Ascending aorta (tissue), 2 donors: ENCODE measurements around the gene RALGPS1. TPM values are rescaled to one million over a fixed set of nuclear protein-coding genes. Genes with fewer than 3 reads are reported as not detected.

Experiments used
- DNase-seq, 2 donors: peaks; one replicate each; pipeline ENCODE4 v3.0.0-alpha.2; 2019; ENCODE audit warnings: low spot score in 2 of 2
- H3K27ac ChIP-seq, 2 donors: fragments of 200-600 bp; sonication (generic); one replicate each; pipeline ENCODE4 v1.5.1; 2016 to 2017; ENCODE audit warnings: mild to moderate bottlenecking in 1 of 2
- H3K27me3 ChIP-seq: fragments of 200-600 bp; sonication (generic); one replicate; pipeline ENCODE4 v1.5.1; 2017
- H3K36me3 ChIP-seq, 2 donors: fragments of 200-600 bp; sonication (generic); one replicate each; pipeline ENCODE4 v1.5.1; 2016
- H3K4me1 ChIP-seq, 2 donors: fragments of 200-600 bp; sonication (generic); one replicate each; pipeline ENCODE4 v1.5.1; 2016 to 2017; ENCODE audit warnings: mild to moderate bottlenecking in 1 of 2
- H3K4me3 ChIP-seq, 2 donors: fragments of 200-600 bp; sonication (generic); one replicate each; pipeline ENCODE4 v1.5.1; 2016 to 2017; ENCODE audit warnings: mild to moderate bottlenecking in 1 of 2
- H3K9me3 ChIP-seq, 2 donors: fragments of 200-600 bp; sonication (generic); one replicate each; pipeline ENCODE4 v1.5.1; 2016
- intact Hi-C: fragments of 100-400 bp; cut with DNase I; formaldehyde crosslinking; loops from one replicate; pipeline ENCODE4 v1.15.1; 2023
- total RNA-seq: library from RNA; depleted of rRNA; stranded (reverse); fragments of >200 nt; gene quantifications from one replicate; pipeline ENCODE4 v1.1.0, GENCODE V29; 2016
- TF ChIP-seq, protein P1 (sequence below), 3 experiments: fragments of 200-600 bp in 2 of 3; fragments of 450-650 bp in 1 of 3; sonication (generic) in 2 of 3; IDR thresholded peaks; one replicate each; pipeline ENCODE4 v1.5.1; 2016 to 2019; ENCODE audit warnings: antibody characterized with exemption in 3 of 3, mild to moderate bottlenecking in 1 of 3, moderate library complexity in 1 of 3

RALGPS1 gene
- total RNA-seq, 1 donor from 2014 or later, result 9.8 TPM

DNA sequence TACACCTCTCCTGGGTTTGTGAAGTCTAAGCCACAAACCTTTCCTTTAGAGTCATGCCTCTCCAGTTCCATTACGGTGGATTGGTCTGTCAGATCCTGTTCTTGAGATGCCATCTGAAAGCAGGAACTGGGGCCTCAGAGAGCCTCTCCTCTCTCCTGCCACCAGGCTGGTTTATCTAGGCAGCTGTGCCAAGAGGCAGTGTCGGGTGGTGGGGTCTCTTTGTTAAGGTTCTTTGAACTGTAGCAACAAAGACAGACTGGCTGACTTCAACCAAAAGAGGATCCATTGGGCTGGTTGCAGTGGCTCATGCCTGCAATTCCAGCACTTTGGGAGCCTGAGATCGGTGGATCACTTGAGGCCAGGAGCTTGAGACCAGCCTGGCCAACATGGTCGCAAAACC is 273.8 kb downstream of the RALGPS1 start:
- Histone ChIP-seq H3K4me1 (peaks cover 14 to 41% of the 10 kb centered on the region in 2 donors), H3K4me3 (no peak overlapping the region), H3K27me3 (no peaks in the 10 kb centered on the region), H3K27ac (peak overlapping the region in 1 of 2 donors; percentile 11), H3K9me3 (no peaks in the 10 kb centered on the region), H3K36me3 (no peaks in the 10 kb centered on the region)
- intact Hi-C loops, result loop anchor here (5.0 kb wide), 2 partner anchors 166 to 659 kb away; no protein-coding TSS in a partner anchor
- TF ChIP-seq, protein P1, sequence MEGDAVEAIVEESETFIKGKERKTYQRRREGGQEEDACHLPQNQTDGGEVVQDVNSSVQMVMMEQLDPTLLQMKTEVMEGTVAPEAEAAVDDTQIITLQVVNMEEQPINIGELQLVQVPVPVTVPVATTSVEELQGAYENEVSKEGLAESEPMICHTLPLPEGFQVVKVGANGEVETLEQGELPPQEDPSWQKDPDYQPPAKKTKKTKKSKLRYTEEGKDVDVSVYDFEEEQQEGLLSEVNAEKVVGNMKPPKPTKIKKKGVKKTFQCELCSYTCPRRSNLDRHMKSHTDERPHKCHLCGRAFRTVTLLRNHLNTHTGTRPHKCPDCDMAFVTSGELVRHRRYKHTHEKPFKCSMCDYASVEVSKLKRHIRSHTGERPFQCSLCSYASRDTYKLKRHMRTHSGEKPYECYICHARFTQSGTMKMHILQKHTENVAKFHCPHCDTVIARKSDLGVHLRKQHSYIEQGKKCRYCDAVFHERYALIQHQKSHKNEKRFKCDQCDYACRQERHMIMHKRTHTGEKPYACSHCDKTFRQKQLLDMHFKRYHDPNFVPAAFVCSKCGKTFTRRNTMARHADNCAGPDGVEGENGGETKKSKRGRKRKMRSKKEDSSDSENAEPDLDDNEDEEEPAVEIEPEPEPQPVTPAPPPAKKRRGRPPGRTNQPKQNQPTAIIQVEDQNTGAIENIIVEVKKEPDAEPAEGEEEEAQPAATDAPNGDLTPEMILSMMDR (IDR thresholded peaks at IDR 0.05), result no peak
- DNase-seq, result no peak

DNA sequence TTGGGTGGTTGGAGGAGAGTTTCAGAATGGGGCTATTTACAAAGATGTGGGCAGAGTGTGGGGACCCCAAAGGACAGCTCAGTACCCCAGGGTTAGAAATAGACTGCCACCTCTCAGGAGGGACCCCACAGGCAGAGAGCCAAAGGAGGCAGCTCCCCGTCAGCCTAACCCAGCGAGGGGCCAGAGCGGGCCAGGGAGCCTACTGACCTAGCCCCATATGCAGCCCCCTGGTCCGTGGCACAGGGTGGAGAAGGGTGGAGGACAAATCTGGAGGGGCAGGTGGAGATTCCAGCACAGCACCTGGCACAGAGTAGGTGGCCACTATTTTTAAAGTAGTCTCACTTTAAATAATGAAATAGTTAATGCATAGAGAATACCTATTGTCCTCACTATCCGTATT is 275.0 kb downstream of the RALGPS1 start:
- no peak overlapping the region for H3K27ac ChIP-seq
- TF ChIP-seq, protein P1 (IDR thresholded peaks at IDR 0.05), result no peak
- H3K36me3 ChIP-seq, result no peaks in the 10 kb centered on the region
- no peak for DNase-seq
- no peaks in the 10 kb centered on the region for H3K9me3 ChIP-seq
- H3K4me3 ChIP-seq, result no peak overlapping the region
- no peaks in the 10 kb centered on the region for H3K27me3 ChIP-seq
- intact Hi-C loops, result loop anchor here (5.0 kb wide), 2 partner anchors 167 to 658 kb away; no protein-coding TSS in a partner anchor
- peaks cover 14 to 33% of the 10 kb centered on the region in 2 donors for H3K4me1 ChIP-seq

DNA sequence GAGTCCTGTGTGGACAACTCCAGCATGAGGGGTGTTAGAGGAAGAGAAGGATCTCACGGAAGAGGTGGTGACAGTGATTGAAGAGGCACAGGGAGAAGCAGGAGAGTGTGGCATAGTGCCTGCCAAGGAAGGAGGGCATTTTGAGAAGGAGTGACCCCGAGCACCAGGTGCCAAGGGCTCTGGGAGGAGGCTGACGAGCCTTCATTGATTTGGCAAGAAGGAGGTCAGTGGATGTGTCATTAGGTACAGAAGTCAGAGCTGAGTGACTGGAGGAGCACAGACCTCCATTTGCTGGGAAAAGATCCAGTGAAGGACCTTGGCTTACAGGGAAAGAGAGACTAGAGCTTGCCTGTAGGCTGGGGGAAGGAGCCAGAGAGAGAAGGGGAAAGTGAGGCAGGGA is 278.2 kb downstream of the RALGPS1 start:
- H3K27ac ChIP-seq, result no peak overlapping the region
- TF ChIP-seq, protein P1 (IDR thresholded peaks at IDR 0.05), result no peak
- H3K27me3 ChIP-seq, result no peaks in the 10 kb centered on the region
- intact Hi-C loops, result no loop called here
- no peak overlapping the region for H3K4me3 ChIP-seq
- no peak for DNase-seq
- H3K4me1 ChIP-seq, result peaks cover 0 to 11% of the 10 kb centered on the region in 2 donors
- H3K36me3 ChIP-seq, result no peaks in the 10 kb centered on the region
- no peaks in the 10 kb centered on the region for H3K9me3 ChIP-seq

DNA sequence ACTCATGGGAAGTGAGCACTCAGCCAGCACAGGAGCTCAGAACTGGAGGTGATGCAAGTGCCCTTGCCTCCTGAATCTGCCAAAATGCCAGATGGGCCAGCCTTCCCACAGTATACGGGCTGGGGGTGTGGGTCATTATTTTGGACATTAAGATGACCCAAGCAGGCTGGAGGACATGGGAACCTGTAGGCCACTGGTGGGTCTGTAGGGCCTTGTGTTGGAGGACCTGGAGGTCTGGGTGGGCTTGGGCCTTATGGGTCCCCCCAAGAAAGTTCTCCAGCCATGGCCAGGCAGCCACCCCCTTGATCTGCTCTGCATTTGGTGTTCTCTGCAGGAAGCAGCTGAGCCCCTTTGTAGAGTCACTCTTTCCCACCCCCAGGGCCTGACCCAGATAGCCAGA is 278.9 kb downstream of the RALGPS1 start:
- H3K9me3 ChIP-seq, result no peaks in the 10 kb centered on the region
- TF ChIP-seq, protein P1 (IDR thresholded peaks at IDR 0.05), result no peak
- H3K4me3 ChIP-seq, result no peak overlapping the region
- no peak for DNase-seq
- intact Hi-C loops, result no loop called here
- no peaks in the 10 kb centered on the region for H3K36me3 ChIP-seq
- no peaks in the 10 kb centered on the region for H3K27me3 ChIP-seq
- peaks cover 0 to 6% of the 10 kb centered on the region in 2 donors for H3K4me1 ChIP-seq
- no peak overlapping the region for H3K27ac ChIP-seq

DNA sequence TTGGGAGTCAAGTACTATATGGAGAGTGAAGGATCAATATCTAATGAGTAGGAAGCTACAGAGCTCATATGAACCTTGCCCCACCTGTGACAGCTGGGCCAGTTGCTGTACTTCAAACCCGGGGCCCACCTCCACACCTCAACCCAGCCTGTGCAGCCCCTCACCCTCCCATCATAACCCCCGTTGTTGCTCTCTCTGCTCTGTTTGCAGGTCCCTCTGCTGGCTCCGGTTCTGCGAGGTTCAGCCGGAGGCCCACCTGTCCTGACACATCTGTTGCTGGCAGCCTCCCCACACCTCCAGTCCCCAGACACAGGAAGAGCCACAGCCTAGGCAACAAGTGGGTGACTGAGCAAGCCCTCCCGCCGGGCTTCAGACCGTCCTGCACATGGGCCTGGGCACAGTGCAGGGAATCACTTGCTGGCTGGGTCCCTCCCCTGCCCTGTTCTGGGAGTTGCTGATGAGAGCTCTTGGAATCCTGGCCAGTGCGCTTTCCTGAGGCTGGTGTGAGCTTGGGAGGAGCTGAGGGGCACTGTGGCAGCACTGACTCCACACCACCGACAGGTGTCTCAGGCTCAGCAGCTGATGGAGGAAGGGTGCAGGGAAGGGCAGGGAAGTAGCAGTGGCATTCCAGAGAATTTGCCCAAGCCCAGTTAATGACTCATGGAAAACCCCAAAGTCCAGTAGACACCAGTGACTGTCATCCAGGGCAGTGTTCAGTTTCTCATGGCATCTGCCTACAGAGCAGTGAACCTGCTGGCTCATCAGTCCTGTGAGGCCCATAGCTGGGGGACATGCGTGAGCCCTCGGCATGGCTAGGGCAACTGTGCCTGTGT is 280.5 kb downstream of the RALGPS1 start:
- Histone ChIP-seq H3K36me3 (no peaks in the 10 kb centered on the region), H3K4me3 (no peak overlapping the region), H3K27ac (no peak overlapping the region), H3K9me3 (no peaks in the 10 kb centered on the region), H3K4me1 (peaks cover 0 to 11% of the 10 kb centered on the region in 2 donors), H3K27me3 (no peaks in the 10 kb centered on the region)
- intact Hi-C loops, result loop anchor here (5.0 kb wide), 1 partner anchor 333 kb away; the partner anchor contains the start of gene ZBTB34
- DNase-seq, result no peak
- TF ChIP-seq, protein P1 (IDR thresholded peaks at IDR 0.05), result no peak
